MV-4-11 (cell line): ENCODE data around the gene SLC6A20.

Experiments used
- DNase-seq: peaks from one replicate; lab custom pipeline; 2025; lab: John Stamatoyannopoulos, UW

Gene SLC6A20, protein sequence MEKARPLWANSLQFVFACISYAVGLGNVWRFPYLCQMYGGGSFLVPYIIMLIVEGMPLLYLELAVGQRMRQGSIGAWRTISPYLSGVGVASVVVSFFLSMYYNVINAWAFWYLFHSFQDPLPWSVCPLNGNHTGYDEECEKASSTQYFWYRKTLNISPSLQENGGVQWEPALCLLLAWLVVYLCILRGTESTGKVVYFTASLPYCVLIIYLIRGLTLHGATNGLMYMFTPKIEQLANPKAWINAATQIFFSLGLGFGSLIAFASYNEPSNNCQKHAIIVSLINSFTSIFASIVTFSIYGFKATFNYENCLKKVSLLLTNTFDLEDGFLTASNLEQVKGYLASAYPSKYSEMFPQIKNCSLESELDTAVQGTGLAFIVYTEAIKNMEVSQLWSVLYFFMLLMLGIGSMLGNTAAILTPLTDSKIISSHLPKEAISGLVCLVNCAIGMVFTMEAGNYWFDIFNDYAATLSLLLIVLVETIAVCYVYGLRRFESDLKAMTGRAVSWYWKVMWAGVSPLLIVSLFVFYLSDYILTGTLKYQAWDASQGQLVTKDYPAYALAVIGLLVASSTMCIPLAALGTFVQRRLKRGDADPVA

DNA sequence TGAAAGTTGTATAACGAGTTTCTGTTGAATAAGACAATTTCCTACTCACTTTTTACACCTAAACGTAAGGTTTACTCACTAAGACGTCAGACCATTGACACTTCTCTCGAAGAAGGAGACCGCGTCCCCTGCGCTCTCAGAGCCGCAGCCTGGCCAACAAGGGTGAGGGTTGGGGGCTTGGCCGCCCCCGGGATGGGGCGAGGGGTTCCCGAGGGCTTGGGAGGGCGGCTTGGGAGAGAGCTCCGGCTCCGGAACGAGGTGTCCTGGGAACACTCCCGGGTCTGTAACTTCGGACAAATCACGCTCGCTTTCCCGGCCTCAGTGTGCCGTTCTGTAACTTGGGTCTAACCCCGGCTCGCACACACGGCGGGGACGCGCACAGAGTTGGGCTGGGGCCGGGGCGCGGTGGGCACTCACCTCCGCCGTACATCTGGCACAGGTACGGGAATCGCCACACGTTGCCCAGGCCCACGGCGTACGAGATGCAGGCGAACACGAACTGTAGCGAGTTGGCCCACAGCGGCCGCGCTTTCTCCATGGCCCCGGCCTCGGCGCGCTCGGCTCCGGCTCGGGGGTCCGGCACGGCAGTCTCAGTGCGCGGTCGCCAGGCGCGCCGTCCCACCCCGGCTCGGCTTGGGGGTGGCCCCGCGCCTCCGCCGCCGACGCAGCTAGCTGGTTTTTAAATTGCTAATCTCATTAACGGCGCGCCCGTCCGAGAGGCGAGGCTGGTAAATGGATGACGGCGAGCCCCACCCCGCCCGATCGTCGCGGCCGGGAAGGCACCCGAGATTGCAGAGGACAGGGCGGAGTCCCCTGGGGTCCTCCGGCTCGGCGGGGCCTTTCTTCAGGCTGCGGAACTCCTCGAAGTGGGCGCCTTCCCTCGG is at the start of gene SLC6A20:
Gene SLC6A20, minus strand, starts transcription at position 655 of the 884 bp plus-strand sequence. Its CDS starts 117 bp downstream, at position 538.
- DNase-seq, result no peak

DNA sequence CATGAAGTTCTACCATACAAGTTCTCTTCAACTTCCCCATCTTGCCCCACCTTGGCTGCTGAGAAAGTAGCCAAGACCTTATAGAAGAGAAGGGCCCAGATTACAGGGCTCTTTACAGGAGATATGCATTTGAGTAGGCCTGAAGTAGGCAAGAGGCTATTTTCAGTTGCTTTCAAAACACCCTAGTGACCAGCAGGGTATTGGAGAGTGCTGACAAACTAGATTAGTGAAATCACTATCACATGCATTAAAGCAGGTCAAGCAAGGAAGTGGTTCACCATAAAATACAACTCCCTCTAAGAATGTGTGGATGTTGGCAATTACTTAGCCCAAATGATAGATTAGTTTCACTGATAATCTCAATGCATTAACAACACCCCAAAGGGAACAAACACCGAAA is 48.3 kb upstream of the SLC6A20 start:
- no peak for DNase-seq

DNA sequence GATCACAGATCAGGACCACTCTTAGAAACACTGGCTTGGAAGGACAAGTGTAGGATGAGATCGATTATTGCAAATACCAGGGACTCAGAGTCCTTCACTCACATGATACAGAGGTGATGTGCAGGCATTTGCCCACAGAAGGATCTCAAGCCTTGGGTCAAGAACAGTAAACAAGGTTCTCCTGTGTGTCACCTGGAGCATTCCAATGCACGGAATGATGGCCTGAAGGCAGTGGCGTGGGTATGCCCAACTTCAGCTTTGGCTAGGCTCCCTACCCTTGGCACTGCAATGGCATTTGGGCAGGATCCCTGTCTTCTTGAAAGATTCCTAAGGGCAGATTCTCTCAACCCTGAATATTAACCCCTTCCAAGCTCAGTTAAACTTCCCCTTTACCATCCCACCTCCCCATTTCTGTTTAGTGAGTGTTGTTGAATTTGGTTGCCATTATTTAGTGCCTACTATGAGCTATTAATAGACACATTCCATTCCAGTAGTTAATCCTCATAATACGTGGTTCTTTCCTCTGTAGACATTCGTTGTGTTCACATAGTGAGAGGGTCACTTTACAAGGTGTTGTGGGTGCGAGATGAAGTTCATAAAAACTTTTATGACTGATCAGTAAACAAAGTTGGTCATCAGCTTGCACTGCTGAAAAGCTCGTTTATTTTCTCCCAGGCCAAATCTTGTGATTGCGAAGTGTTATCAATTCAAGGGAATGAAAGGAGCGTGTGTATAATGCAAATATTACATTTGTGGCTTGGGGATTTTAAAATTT is 46.7 kb upstream of the SLC6A20 start:
- no peak for DNase-seq

DNA sequence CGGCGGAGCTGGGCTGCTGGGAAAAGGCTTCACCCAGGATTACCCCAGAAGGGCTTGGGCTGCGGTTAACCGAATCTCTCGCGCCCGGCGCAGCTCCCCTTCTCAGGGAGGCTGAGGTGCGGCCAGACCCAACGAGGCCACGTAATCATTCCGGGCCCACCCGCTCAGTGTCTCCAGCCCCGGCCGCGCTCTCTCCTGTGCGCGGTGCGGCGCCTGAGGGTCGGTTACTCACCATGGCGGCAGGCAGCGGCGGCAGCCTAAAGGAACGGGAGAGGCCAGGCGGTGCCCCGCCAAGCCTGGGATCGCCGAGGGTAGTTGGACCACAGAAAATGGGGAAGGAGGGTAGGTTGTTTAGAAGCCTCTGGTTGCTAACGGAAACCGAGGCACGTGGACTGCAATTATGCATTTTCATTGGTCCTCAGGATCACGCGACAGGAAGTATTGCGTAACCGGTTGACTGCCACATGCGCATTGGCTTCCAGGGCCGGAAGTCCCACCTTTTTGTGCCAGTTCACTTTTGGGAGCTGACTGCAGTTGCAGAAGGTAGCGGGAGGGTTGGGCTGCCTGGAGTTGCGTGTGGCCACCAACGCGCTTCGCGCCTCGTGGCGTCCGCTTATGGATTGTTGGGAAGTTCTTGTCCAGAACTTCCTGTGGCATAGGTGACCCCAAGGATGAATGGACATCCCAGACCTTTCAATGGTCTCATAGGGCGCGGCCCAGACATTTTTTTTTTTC is 45.6 kb upstream of the SLC6A20 start, which contains the start of gene LZTFL1:
Gene LZTFL1, minus strand, starts transcription at position 363 of the 735 bp plus-strand sequence. Its CDS starts 128 bp downstream, at position 235.
- peak; percentile 99 for DNase-seq

DNA sequence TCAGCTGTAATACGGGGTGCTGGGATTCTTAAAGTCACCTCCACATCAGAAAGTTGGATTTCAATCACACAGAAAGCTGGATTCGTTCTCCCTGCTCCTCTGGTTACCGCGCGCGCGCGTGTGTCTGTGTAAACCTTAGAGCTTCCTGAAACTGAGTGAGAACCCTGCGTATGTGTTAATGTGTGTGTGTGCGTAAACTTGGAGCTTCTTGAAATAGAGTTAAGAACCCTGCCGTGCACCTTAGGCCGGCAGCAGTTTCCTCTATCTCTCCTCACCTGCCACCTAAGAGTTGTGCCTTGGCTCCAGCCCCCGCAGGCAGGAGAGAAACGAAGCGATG is 45.1 kb upstream of the SLC6A20 start:
- DNase-seq, result peak; percentile 61

DNA sequence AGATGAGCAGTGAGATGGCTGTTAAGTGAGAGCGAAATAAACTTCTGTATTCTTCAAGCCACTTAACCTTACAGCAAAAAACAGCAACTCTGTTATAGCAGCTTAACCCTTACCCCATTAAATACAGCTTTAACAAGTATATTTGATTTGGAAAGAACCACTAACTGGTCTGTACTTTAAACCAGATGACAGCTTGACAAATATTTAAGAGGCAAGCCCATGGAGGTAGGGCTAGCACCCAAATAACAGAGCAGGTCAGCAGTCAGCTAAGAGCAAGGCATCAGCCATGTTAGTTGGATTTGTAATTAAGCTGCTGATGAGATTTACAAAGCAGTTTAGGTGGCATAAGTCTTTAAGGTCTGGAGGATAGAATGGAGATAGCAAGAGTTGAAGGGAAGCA is 42.1 kb upstream of the SLC6A20 start:
- DNase-seq, result no peak

DNA sequence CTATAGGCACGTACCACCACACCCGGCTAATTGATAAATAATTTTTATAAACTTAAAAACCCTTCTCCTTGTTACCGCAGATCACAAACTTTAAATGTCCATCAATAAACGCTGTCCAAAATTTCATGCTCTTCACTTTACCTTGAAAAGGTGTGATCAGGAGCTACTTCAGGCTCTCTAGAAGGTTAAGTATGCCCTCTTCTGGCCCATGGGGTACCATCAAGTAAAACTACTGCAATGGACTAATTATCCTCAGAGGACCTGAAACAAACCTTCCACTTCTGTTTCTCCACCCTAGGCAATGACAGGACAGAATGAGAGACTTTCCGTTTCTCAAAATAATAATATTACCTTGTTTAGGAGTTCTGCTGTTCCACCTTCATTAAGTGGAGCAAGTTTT is 36.4 kb upstream of the SLC6A20 start:
- no peak for DNase-seq

DNA sequence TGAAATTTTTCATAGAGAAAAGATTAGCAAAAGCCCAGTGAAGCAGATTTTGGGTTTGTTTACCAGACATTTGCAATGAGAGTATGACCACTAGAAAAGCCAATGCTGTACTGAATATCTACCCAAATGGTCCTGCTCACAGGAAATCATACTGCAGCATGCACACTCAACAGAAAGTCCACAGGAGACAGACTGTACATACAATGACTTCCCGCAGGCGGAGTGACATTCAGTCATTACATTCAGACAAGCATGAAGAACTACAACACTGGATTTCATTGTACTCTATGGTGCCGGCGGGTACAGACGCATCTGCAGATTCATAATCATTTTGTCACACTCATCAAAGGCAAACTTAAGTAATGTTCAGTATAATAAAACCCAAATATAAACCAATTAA is 33.8 kb upstream of the SLC6A20 start:
- DNase-seq, result no peak

DNA sequence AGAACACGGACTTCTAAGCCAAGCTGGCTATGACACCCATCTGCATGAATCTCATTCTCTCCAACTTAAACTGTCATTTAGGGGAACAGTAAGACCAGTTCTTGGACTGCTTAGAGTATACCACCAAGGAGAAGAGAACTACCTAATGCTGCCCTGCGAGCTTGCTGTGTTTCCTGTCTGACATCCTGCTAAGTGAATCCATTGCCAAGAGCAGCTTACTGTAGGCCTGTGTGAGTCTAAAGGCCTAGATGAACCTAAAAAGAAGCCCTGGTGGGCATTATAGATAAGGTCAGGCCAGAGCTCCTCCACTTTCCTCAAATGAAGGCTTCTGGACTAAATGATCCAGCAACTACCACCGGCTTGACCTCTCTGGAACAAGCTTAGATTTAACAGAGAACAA is 30.6 kb upstream of the SLC6A20 start:
- DNase-seq, result no peak

DNA sequence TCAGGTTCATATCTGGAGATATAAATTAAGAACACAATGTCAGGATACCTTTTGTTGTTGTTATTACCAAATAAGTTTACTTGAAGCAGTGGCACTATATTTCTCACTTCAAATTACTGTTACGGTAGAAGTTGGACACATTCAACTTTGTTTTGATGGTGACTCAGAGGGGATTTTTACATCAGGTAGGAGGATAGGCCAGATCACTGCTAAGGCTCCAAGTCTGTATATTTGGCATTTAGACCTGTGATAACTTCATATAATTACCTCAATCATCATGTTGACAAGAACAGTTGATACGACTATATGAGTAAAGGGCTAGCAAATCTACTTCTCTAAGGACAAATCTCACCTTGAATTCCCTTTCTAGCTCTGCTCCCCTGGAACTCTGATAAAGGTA is 30.0 kb upstream of the SLC6A20 start:
- DNase-seq, result no peak

DNA sequence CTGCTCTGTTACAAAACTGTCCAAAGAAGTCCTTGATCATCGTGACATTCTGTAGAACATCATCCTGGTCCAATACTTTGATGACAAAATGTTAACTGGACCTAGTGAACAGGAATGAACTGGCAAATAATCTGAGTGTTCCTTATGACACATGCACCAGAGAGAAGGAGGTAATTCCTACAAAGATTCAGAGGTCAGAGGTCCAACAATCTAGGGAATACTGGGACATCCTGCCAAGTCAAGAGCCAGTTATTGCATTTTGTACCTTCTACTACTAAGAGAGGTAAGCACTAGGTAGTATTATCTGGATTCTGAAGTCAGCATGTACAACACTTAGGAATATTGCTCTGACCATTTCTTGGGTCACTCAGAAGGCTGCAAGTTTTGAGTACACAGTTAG is 24.8 kb upstream of the SLC6A20 start:
- DNase-seq, result no peak

DNA sequence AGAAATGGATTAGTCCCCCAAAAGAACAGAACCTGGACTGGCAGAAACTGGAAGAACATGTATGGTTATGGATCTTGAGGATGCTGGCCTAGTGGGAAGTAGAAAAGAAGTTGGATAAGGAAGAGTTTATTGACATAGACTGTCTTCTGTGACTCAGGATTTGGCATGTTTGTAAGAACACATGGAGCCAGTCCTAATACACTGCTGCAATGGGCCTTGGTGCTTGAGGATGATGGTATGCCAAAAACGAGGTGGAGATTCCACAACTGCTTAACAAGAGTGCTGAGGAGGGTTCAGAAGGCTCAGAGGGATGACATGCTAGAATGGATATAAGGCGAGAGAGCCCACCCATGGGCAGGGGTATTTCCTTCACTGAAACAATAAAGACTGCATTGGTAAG is 23.2 kb upstream of the SLC6A20 start:
- DNase-seq, result no peak

DNA sequence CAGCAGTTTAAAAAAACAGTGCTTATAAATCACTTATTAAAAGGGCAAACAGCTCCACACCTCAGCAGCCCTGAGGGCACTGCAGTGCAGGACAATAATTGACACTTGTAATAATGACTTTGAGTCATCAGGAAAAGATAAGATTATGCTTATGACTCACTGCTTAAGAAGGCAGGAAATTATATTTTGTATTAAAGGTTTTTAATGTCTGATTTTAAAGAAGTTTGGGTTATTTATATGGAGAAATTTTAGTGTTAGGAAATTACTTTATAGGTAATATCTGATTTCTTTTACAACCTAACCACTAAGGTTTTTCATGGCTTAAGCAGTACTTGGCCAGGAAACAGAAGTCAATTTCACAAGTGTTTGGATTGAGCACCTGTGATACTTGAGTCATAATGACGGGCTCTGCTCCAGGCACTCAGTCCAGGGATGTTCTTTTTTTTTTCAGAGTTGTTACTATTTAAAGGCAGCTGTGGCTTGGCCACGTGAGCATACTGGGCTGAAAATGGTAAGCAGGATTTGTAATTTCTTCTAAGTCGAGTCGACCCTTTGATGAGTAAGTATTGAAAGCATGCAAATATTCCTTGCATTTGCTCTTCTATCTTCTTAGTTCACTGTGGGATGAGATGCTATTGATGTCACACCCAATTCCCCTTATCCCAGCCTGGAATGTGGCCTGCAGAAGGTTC is 21.6 kb upstream of the SLC6A20 start:
- peak; percentile 13 for DNase-seq

DNA sequence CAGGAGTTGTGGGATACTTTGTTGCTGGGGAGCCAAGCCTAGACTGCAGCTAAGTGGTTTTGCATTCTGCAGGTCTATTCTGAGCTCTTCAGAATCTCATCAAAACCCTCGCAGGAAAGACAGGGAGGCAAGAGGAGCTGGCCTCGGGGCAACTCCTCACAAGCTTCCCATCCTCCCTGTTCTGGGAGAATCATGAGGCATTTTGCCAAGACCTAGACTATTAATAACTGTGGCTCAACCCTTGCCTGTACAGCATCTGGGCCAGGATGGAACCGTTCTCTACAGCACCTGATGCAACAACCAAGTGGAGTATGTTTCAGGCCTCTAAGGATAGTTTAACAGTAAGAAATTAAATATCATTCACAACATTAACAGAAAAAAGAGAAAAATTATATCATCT is 20.2 kb upstream of the SLC6A20 start:
- DNase-seq, result no peak

DNA sequence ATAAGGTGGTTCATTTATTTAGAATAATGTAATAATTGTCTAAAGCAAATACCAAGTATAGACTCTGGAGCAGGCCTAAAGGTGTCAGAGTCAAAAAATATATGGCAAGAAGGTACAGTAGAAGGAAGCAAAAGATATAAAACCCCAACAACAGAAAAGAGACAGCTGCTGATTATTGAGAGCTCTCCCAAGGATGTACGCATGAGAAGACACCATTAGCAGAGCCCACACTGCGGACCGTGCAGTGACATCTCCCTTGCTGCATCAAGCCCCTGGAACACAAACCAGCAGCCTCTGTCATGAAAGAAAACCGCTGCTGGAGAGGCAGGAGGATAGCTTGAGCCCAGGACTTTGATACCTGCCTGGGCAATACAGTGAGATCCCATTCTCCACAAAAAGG is 18.0 kb upstream of the SLC6A20 start:
- DNase-seq, result no peak

DNA sequence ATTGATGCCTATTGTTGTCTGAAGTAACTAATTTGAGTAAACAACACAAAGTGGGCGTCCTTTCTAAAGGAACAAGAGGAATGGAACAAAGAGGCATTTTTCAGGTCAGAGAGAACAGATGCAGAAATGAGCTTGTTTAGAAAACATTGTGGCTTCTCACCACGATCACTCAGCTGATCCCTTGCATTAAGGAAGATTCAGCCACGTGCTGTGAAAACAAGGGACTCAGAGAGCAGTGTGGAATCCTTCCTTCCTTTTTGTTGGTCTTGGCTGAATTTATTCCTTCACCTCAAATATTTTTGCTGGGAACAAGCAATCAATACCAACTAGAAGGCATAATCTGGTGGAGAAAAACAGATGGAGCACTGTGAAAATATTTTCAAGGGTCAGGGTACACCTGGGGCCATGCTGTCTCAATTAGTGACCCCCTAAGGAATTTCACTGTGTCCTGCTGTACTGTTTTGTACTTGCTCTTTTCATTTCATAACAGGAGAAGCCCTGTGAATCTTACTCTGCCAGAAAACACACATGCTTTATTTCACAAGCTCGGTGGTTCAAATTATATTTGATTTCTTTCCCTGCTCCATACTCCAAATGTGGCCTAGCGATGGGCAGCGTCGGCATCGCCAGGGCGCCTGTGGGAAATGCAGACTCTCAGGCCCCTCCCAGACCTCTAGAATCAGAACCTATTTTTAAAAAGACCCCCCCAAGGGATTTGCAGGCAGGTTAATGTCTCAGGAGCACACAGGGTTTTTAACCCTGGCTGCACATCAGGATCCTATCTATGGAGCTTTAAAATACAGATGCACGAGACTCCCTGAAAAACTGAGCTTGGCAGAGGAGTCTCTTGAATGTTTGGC is 11.6 kb upstream of the SLC6A20 start:
- no peak for DNase-seq

DNA sequence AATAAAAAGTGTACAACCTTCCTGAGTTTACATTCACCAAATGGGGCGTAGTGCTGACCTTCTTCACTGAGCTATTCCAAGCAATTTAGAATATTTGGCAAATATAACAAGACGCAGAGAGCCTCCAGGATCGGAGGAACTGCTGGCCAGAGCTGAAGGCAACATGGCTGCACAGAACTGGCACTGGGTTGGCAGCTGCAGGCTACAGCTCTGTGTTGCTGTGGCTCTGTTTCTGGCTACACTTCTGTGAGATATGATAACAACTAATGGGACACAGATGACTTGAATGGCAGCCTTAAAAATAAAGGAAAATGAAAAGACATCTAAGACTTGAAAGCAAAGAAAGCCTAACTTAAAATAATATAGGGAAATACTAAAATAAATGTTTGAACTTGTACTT is 10.8 kb upstream of the SLC6A20 start:
- no peak for DNase-seq

DNA sequence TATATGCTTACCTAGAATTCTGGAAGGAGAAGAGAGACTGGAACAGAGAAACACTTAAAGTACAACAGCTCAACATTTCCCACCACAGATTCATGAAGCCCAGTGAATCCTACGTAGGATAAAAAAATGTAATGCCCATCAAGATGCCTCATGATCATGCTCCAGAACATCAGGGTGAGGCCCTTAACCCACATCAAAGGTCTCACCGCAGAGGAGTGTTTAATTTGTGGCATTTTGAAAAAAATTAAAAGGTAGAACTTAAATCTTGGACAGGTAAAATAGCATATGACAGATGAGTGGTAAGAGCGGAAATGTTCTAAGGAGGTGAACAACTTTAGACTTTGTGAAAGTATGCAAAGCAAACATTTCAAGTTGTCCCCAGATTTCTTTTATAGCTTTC is 9.7 kb upstream of the SLC6A20 start:
- DNase-seq, result no peak

DNA sequence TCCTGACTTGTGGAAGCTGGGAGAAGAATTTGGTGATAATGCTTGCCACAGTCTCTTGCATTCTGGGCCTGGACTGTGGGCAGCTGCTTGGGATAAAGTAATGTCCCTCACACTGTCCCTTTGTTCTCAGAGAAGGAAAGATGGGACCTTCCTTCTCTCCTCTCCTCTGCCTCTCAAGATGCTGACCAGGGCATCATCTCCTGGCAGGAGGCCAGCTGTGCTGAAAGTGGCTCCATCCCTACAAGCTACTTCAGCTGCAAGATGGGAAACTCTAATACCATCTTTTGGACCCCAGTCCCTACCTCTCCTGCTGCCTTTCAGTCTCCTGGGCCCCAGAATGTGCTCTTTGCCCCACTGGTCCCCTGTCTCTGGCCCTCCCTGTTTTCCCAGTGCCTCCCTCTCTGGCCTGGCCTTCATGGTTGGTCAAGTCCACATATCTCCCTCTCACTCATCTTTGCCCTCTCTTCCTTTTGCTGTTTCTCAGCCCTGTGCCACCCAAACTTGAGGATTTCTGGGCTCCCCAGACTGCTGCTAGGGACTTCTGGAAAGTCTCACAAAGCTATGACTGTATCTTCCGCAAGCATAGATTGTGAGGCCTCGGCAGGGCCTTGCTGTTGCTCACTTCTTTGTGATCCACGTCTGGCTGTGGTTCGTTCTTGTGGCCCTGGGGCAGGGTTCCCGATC is 7.1 kb upstream of the SLC6A20 start:
- no peak for DNase-seq
